RKO (cell line): ENCODE results near the gene SMAD5.

Source experiments
- DNase-seq: peaks from one replicate; pipeline ENCODE4 v3.0.0-alpha.2; 2016; ENCODE audit warnings: low spot score

Gene SMAD5

DNA sequence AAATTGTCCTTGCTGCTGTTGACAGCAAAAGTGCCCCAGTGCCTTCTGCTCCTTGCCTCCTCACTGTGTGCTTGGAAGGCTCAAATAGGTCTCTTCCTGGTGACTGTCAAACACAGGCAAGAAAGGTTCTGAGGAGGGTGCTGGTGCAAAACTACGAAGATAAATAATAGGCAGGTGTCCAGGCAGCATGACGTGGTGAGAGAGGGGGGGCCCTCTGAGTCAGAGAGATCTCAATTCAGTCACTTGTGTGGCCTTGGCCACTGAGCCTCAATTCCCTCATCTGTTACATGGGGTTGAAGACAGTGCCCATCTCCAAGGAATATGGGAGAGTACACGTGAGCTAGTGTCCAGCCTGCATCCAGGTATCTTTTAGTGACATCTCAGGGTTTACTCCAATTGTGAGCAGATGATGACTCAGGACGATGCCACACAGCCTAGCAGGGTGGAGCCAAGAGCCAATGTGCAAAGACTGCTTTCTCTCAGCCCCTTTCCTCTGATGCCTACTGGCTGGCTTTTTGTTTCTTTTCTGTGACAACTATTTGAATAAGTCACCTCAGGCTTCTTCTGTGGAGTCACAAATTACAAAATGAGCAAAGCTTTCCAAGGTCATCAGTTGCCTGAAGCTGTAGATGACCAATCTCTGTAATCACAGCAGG is 90.1 kb downstream of the SMAD5 start:
- DNase-seq: no peak

DNA sequence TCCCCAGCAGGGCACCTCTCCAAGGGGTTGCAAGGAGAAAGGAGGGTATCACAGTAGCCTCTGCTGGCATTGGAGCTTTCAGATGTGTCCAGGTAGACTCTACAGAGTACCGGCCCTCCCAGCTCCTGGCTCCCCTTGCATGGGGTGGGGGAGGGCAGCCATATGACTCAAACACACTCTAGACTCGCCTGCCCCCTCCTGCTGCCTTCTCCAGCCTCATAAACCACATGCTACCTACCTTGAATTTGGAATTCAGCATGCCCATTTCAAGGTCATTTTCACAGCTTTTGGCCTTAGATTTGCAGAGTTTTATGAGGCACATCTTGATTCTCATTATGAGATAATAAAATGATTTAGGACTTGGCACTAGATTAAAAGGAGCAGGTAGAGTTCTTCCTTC is 93.2 kb downstream of the SMAD5 start:
- no peak for DNase-seq

DNA sequence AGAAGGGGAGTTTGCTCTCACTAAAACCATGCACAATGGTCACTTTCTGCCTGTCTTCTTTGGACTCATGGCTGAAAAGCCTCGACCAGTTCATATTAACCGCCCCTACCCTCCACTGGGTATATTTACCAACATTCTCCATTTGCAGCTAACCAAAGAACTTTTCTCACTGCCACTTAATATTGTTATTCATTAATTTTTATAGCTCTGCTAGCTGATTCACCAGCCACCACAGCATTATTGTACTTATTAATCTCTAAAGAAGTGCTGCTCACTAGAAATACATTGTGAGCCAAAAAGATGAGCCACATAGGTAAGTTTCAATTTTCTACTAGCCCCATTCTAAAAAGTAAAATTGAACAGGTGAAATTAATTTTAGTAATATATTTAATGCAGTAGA is 93.8 kb downstream of the SMAD5 start:
- DNase-seq: no peak

DNA sequence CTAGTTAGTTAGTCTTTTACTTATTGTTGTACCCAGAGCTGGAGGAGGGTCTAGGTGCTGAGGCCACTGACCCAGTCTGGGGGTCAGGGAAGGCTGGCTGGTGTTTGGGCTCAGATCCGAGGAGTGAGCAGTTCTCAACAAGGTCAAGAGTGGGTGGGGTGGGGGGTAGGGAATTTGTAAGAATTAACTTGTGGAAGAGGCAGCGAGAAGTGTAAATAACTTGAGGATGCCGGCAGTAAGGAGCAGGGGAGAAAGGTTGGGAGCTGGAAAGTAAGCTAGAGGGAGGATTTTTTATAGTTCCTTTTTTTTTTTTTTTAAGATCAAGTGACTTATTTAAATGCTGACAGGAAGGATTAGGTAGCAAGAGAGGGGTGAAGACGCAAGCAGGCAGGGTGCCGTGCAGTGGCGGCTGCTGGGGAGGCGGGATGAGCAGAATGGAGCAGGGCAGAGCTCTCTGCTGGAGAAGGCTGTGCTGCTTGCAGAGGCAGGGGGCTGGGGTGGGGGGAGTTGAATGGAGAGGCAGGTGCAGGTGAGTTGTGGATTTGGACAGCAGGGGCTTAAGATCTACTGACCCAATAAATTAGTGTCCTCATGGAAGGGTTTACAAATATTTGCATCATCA is 95.6 kb downstream of the SMAD5 start:
- DNase-seq: no peak

DNA sequence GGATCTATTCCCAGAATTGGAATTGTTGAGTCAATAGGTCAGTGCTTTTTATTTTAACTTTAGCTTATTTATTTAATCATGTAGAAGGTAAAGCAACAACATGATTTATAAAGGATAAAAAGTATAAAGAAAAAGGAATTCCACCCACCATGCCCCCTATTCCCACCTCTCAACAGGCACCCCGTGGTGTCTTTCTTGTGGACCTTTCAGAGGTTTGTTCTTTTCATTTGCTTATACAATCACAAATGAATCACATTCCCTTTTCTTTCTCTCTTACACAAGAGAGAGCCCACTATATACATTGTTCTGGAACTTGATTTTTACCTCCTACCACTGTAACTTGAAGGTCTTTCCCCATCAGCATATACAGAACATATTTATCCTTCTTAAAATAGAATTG is 97.5 kb downstream of the SMAD5 start:
- DNase-seq: no peak

DNA sequence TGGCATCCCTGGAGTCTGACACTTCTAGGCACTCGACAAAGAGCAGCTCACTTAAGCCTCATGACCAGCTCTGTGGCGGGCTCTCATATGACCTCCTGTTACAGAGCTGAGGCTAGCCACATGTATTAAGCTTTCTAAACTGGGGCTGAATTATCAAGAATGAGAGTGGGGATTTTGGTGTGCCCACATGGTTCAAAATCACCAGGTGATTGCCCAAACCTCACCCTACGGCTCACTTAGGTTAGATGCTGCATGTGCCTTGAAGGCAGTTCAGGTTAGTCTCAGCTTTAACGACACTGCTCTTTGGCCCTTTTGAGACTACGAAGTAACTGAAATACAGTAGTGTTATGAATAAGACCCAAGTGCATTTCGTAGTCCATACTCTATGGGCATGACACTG is 99.7 kb downstream of the SMAD5 start:
- no peak for DNase-seq
